IMR-90 (cell line): ENCODE data around the gene NLRC3. TPM values are rescaled to one million over a fixed set of nuclear protein-coding genes. Genes with fewer than 3 reads are reported as not detected.
A peak's percentile ranks its signal among the peaks of the same experiment; 100 is the strongest.

Experiments
- ATAC-seq: fragments of 200-7000 bp; cut with Tn5 transposase; 2 replicates; pipeline ENCODE4 v1.9.1; 2020; ENCODE audit warnings: low read depth, mild to moderate bottlenecking, moderate library complexity
- Bru-seq: library from RNA; stranded (reverse); fragments of 400-500 nt; gene quantifications from one replicate; lab custom pipeline; 2021; lab: Mats Ljungman, UMichigan
- BruChase-seq, 2 experiments: library from RNA; stranded (reverse); fragments of 400-500 nt; gene quantifications; one replicate each; lab custom pipeline; 2021; lab: Mats Ljungman, UMichigan
- BruUV-seq: library from RNA; stranded (reverse); fragments of 400-500 nt; replicated peaks from 2 replicates; lab custom pipeline; 2021; lab: Mats Ljungman, UMichigan
- CTCF ChIA-PET: fragments of 300-600 bp; formaldehyde crosslinking; extraction: SDS; loops from one replicate; lab custom pipeline; 2021; ENCODE audit warnings: antibody characterized with exemption; lab: Yijun Ruan, JAX
- POLR2A ChIA-PET: fragments of 300-600 bp; sonication (Branson Sonifier 250); formaldehyde crosslinking; loops from one replicate; lab custom pipeline; 2022; ENCODE audit warnings: antibody characterized with exemption; ENCODE audit not compliant: unreplicated experiment; lab: Charles Lee
- DNase-seq: peaks from one replicate; pipeline ENCODE4 v3.0.0; 2013
- H2AFZ ChIP-seq: replicated peaks from 2 replicates; pipeline ENCODE3; 2013; ENCODE audit warnings: low read length, mild to moderate bottlenecking; ENCODE audit not compliant: poor library complexity
- H2AK5ac ChIP-seq: 2 replicates; pipeline ENCODE4 v1.6.1; 2013; ENCODE audit warnings: low read depth, low read length, inconsistent platforms
- H2AK9ac ChIP-seq: replicated peaks from 2 replicates; pipeline ENCODE3; 2013; ENCODE audit warnings: mild to moderate bottlenecking, low read depth, low read length, moderate library complexity; ENCODE audit not compliant: poor library complexity
- H2BK120ac ChIP-seq: 2 replicates; pipeline ENCODE4 v1.6.1; 2013; ENCODE audit warnings: low read depth, low read length, inconsistent platforms
- H2BK15ac ChIP-seq: 3 replicates; pipeline ENCODE4 v1.6.1; 2013; ENCODE audit warnings: low read depth, low read length, inconsistent platforms
- H2BK20ac ChIP-seq: 2 replicates; pipeline ENCODE4 v1.6.1; 2013; ENCODE audit warnings: low read depth, mild to moderate bottlenecking, inconsistent platforms, low read length, moderate library complexity
- H2BK5ac ChIP-seq: 2 replicates; pipeline ENCODE4 v1.6.1; 2013; ENCODE audit warnings: mild to moderate bottlenecking, low read depth, low read length, inconsistent platforms; ENCODE audit not compliant: poor library complexity, severe bottlenecking
- H3K14ac ChIP-seq: replicated peaks from 2 replicates; pipeline ENCODE4 v1.6.1; 2013; ENCODE audit warnings: low read depth, low read length, inconsistent platforms
- H3K18ac ChIP-seq: 2 replicates; pipeline ENCODE4 v1.6.1; 2013; ENCODE audit warnings: low read depth, low read length, control low read depth
- H3K23ac ChIP-seq: 2 replicates; pipeline ENCODE4 v1.6.1; 2013; ENCODE audit warnings: low read depth, low read length, inconsistent platforms
- H3K27ac ChIP-seq: 2 replicates; pipeline ENCODE4 v1.5.1; 2013; ENCODE audit warnings: mild to moderate bottlenecking, control low read depth, low read length; ENCODE audit not compliant: insufficient read depth
- H3K27me3 ChIP-seq: 2 replicates; pipeline ENCODE4 v1.6.1; 2013; ENCODE audit warnings: low read length; ENCODE audit not compliant: control insufficient read depth, insufficient read depth
- H3K36me3 ChIP-seq: 2 replicates; pipeline ENCODE4 v1.6.1; 2013; ENCODE audit warnings: low read length, mixed read lengths; ENCODE audit not compliant: control insufficient read depth, insufficient read depth
- H3K4ac ChIP-seq: 2 replicates; pipeline ENCODE4 v1.6.1; 2013; ENCODE audit warnings: low read depth, low read length, inconsistent platforms
- H3K4me1 ChIP-seq: 2 replicates; pipeline ENCODE4 v1.6.1; 2013; ENCODE audit warnings: low read length, mixed read lengths; ENCODE audit not compliant: control insufficient read depth, insufficient read depth
- H3K4me2 ChIP-seq: 2 replicates; pipeline ENCODE4 v1.6.1; 2013; ENCODE audit warnings: low read depth, mild to moderate bottlenecking, control low read depth, low read length, moderate library complexity
- H3K4me3 ChIP-seq: 2 replicates; pipeline ENCODE4 v1.5.1; 2013; ENCODE audit warnings: low read depth, mild to moderate bottlenecking, control low read depth, low read length, moderate library complexity; ENCODE audit not compliant: insufficient read depth
- H3K56ac ChIP-seq: 2 replicates; pipeline ENCODE4 v1.6.1; 2013; ENCODE audit warnings: low read length, inconsistent platforms; ENCODE audit not compliant: insufficient read depth; ENCODE audit errors: extremely low read depth
- H3K79me1 ChIP-seq, 2 experiments: 2 replicates each; pipeline ENCODE4 v1.6.1; 2013; ENCODE audit warnings: low read length in 2 of 2, inconsistent platforms in 1 of 2, low read depth in 1 of 2
- H3K9ac ChIP-seq: 2 replicates; pipeline ENCODE4 v1.6.1; 2013; ENCODE audit warnings: low read depth, low read length, control low read depth
- H3K9me1 ChIP-seq: 2 replicates; pipeline ENCODE4 v1.6.1; 2013; ENCODE audit warnings: low read length, inconsistent platforms; ENCODE audit not compliant: insufficient read depth
- H3K9me3 ChIP-seq: 2 replicates; pipeline ENCODE4 v1.6.1; 2013; ENCODE audit warnings: low read length; ENCODE audit not compliant: control insufficient read depth, insufficient read depth
- H4K20me1 ChIP-seq: 2 replicates; pipeline ENCODE4 v1.6.1; 2013; ENCODE audit warnings: low read length, inconsistent platforms; ENCODE audit not compliant: insufficient read depth
- H4K5ac ChIP-seq: 2 replicates; pipeline ENCODE4 v1.6.1; 2013; ENCODE audit warnings: mild to moderate bottlenecking, low read depth, low read length, control low read depth
- H4K8ac ChIP-seq, 2 experiments: 2 replicates each; pipeline ENCODE4 v1.6.1; 2013; ENCODE audit warnings: low read depth in 2 of 2, low read length in 2 of 2, control low read depth in 1 of 2, inconsistent platforms in 1 of 2
- H4K91ac ChIP-seq: 2 replicates; pipeline ENCODE4 v1.6.1; 2013; ENCODE audit warnings: low read depth, low read length, inconsistent platforms; ENCODE audit not compliant: insufficient read depth
- BHLHE40 ChIP-seq: fragments of 150-350 bp; IDR thresholded peaks from 2 replicates; pipeline ENCODE4 v1.6.1; 2016; ENCODE audit warnings: mild to moderate bottlenecking, low read depth, low read length
- CEBPB ChIP-seq: IDR thresholded peaks from 2 replicates; pipeline ENCODE4 v1.6.1; 2012; ENCODE audit warnings: low read depth, low read length, improper control_type of control experiment
- CHD1 ChIP-seq: IDR thresholded peaks from 2 replicates; pipeline ENCODE4 v1.6.1; 2012; ENCODE audit warnings: low read depth, low read length, improper control_type of control experiment
- CTCF ChIP-seq: conservative IDR thresholded peaks from 2 replicates; pipeline ENCODE4 v1.5.1; 2012; ENCODE audit warnings: mild to moderate bottlenecking, low read depth, low read length, improper control_type of control experiment
- ELK1 ChIP-seq: fragments of 150-350 bp; IDR thresholded peaks from 2 replicates; pipeline ENCODE4 v1.6.1; 2016; ENCODE audit warnings: low read depth, mild to moderate bottlenecking, low read length, moderate library complexity, borderline replicate concordance
- FOS ChIP-seq: fragments of 150-350 bp; IDR thresholded peaks from 2 replicates; pipeline ENCODE4 v1.6.1; 2016; ENCODE audit warnings: low read depth, low read length
- MAFK ChIP-seq: IDR thresholded peaks from 2 replicates; pipeline ENCODE4 v1.6.1; 2012; ENCODE audit warnings: low read depth, low read length, improper control_type of control experiment
- MXI1 ChIP-seq: IDR thresholded peaks from 2 replicates; pipeline ENCODE4 v1.6.1; 2012; ENCODE audit warnings: low read depth, mild to moderate bottlenecking, low read length, moderate library complexity, borderline replicate concordance
- NFE2L2 ChIP-seq: fragments of 150-350 bp; IDR thresholded peaks from 2 replicates; pipeline ENCODE4 v1.6.1; 2016; ENCODE audit warnings: low read depth, mild to moderate bottlenecking, low read length
- POLR2A ChIP-seq: IDR thresholded peaks from 2 replicates; pipeline ENCODE4 v1.6.1; 2012; ENCODE audit warnings: mild to moderate bottlenecking, low read depth, low read length
- RAD21 ChIP-seq: IDR thresholded peaks from 2 replicates; pipeline ENCODE4 v1.6.1; 2012; ENCODE audit warnings: low read length, improper control_type of control experiment
- RCOR1 ChIP-seq: IDR thresholded peaks from 2 replicates; pipeline ENCODE4 v1.6.1; 2012; ENCODE audit warnings: mild to moderate bottlenecking, low read length, improper control_type of control experiment; ENCODE audit not compliant: insufficient replicate concordance
- RFX5 ChIP-seq: IDR thresholded peaks from 2 replicates; pipeline ENCODE4 v1.8.0; 2012; ENCODE audit warnings: low read depth, mild to moderate bottlenecking, low read length, moderate library complexity
- SMC3 ChIP-seq: fragments of 150-350 bp; IDR thresholded peaks from 2 replicates; pipeline ENCODE4 v1.6.1; 2016; ENCODE audit warnings: low read depth, mild to moderate bottlenecking, antibody characterized with exemption, low read length, moderate library complexity
- USF2 ChIP-seq: fragments of 150-350 bp; IDR thresholded peaks from 2 replicates; pipeline ENCODE4 v1.6.1; 2017; ENCODE audit warnings: mild to moderate bottlenecking, antibody characterized with exemption, low read length, low read depth
- WGBS, 2 experiments: methylation state at CpG; one replicate each; pipeline versions ENCODE4 v1.1.5 to v1.1.7; 2013; ENCODE audit warnings: missing lambda C conversion rate in 2 of 2; ENCODE audit not compliant: insufficient read length in 1 of 2; ENCODE audit errors: extremely low coverage in 2 of 2; 5-methylcytosine and 5-hydroxymethylcytosine counted together
- dilution Hi-C: fragments of 300-500 bp; cut with HindIII; formaldehyde crosslinking; loops from one replicate; pipeline ENCODE4 v1.14.3; 2018; ENCODE audit warnings: low sequenced_read_pairs; ENCODE audit not compliant: unreplicated experiment
- in situ Hi-C: fragments of 300-500 bp; cut with MboI; formaldehyde crosslinking; loops from 3 replicates; pipeline ENCODE4 v1.14.3; 2019; ENCODE audit warnings: low sequenced_read_pairs, inconsistent platforms, mixed read lengths
- intact Hi-C: fragments of 100-400 bp; cut with micrococcal nuclease; formaldehyde crosslinking; loops from 2 replicates; pipeline ENCODE4 v1.10.0; 2022
- long read RNA-seq: library from polyadenylated mRNA; unstranded; transcript quantifications from one replicate; pipeline ENCODE4 v2.0.0, GENCODE V29; 2021; ENCODE audit not compliant: unreplicated experiment
- polyA plus RNA-seq, 3 experiments: library from polyadenylated mRNA; depleted of rRNA; stranded (reverse); fragments of >200 nt; gene quantifications; 2 replicates each; pipeline ENCODE4 v1.2.3, GENCODE V29; 2012; ENCODE audit warnings: low replicate concordance in 1 of 3
- total RNA-seq: library from RNA; depleted of rRNA; stranded (reverse); fragments of >200 nt; gene quantifications from 2 replicates; pipeline ENCODE4 v1.2.3, GENCODE V29; 2012; rRNA removed

NLRC3 gene
- total RNA-seq (not detected in 2 replicates), polyA plus RNA-seq (2012; rRNA removed) (not detected in 2 replicates), Bru-seq, nascent RNA (percentile 10 among the genes with signal in this experiment), BruChase-seq, experiment 1, labeled RNA remaining after a 6-hour chase (percentile 24 among the genes with signal in this experiment), BruChase-seq, experiment 2, labeled RNA remaining after a 2-hour chase (percentile 15 among the genes with signal in this experiment)
- not detected in 2 replicates for polyA plus RNA-seq (2012; cell fraction: cytosol; rRNA removed)
- polyA plus RNA-seq (2012; cell fraction: nucleus; rRNA removed; ENCODE audit: low replicate concordance) = 0.02 and 0.14 TPM in 2 replicates
- long read RNA-seq = 0 reads

GRCh38 chr16:3577302-3577752, at the start of gene NLRC3:
NLRC3 (minus strand) TSS chr16:3577403; CDS start chr16:3565036, 12,367 bp downstream.
- DNase-seq = no peak
- TF ChIP-seq CHD1 (no peak), FOS (no peak), NFE2L2 (no peak), RAD21 (no peak), RFX5 (no peak), POLR2A (no peak), CTCF (no peak), BHLHE40 (no peak), CEBPB (no peak), USF2 (no peak), MXI1 (no peak), ELK1 (no peak), MAFK (no peak), RCOR1 (no peak), SMC3 (no peak)

More at GRCh38 chr16:3577302-3577752, at the start of gene NLRC3:
- H4K5ac ChIP-seq = no peak within 1 kb of the TSS
- no peaks in the 10 kb centered on the region for H3K79me1 ChIP-seq
- intact Hi-C loops (no loop called here), dilution Hi-C loops (no loop called here), in situ Hi-C loops (no loop called here)
- no peaks in the 10 kb centered on the region for H3K9me3 ChIP-seq
- no peak within 1 kb of the TSS for H3K4me2 ChIP-seq
- ChIA-PET POLR2A (no interaction called here), CTCF (no interaction called here)
- ATAC-seq = no peak
- no peak within 1 kb of the TSS for H3K9ac ChIP-seq
- H2BK15ac ChIP-seq = no peak within 1 kb of the TSS
- H4K20me1 ChIP-seq = no peaks in the 10 kb centered on the region
- no peak within 1 kb of the TSS for H2BK120ac ChIP-seq
- BruUV-seq = no TSS peak
- H3K9me1 ChIP-seq = no peaks in the 10 kb centered on the region
- H3K36me3 ChIP-seq = no peaks in the 10 kb centered on the region; the same call in 1 of the 2 replicates
- no peak within 1 kb of the TSS for H3K18ac ChIP-seq
- H3K4me3 ChIP-seq = no peak within 1 kb of the TSS
- peaks cover 4% of the 10 kb centered on the region for H3K27me3 ChIP-seq
- H3K4ac ChIP-seq = no peak within 1 kb of the TSS
- H4K8ac ChIP-seq = no peak within 1 kb of the TSS
- H3K27ac ChIP-seq = no peak within 1 kb of the TSS
- H2BK20ac ChIP-seq = no peak within 1 kb of the TSS
- no peak within 1 kb of the TSS for H2BK5ac ChIP-seq
- no peak within 1 kb of the TSS for H4K91ac ChIP-seq
- peak within 1 kb of the TSS; percentile 51 for H2AFZ ChIP-seq
- WGBS, 2 experiments = 78% methylated on average over 4 of the region's 18 CpGs; no CpG with 5 or more reads in 1 of the 2 experiments
- no peak within 1 kb of the TSS for H3K56ac ChIP-seq
- peak within 1 kb of the TSS; percentile 42 for H2AK9ac ChIP-seq
- H3K14ac ChIP-seq = no peak within 1 kb of the TSS
- H3K4me1 ChIP-seq = no peaks in the 10 kb centered on the region; the same call in 1 of the 2 replicates
- H2AK5ac ChIP-seq = no peak within 1 kb of the TSS
- no peak within 1 kb of the TSS for H3K23ac ChIP-seq
